Activated T-helper 9 cell treated with anti-CD3 and anti-CD28 coated beads, Interleukin-2, amount 50 U/mL, for 16 hours (primary cell): ENCODE data around the gene SV2B.

Experiments used
- DNase-seq: peaks from one replicate; pipeline ENCODE4 v3.0.0-alpha.2; 2020; ENCODE audit warnings: low read depth

The SV2B gene

DNA sequence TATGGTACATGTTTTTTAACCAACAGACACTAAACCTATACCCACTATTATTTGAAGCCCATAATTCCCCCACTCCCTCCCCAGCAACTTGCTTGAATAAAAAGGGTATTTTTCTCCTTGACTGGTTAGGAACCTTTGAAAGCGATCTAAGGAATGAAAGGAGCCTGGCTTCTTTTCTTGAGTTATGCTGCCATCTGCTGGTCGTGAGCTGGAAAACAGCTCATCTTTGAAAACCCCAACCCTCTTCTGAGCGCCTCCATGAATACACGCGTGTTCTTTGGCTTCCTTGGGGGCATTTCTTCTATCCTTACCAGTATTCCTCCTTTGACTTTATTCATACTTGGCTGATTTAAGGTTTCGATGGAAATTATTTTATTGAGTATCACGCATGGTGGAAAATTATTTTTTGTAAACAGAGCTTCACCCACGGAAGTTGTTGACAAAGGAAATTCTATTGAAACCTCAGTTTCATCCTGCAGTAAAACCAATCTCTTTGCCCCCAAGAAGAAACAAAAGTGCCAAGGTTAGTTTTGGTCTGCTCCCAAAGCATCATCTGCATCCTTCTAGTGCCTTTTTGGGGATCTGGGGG is 171.6 kb downstream of the SV2B start:
- peak; percentile 28 for DNase-seq

DNA sequence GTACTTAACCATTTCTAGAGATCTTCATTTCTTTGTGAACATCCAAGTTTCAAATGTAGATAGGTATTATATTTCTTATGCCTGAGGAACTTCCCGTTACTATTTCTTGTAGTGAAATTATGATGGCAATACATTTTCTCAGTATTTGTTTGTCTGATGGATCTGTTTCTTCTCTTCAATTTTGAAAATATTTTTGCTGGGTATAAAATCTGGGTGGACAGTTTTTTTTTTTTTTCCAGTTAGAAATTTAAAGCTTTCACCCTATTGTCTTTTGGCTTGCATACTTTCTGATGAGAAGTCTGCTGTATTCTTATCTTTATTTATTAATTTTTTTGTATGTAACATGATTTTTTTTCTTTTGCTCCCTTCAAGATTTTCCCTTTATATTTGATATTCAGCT is 175.8 kb downstream of the SV2B start:
- no peak for DNase-seq

- no peak for DNase-seq
Measured at GRCh38 chr15:91278951-91279350, 178.9 kb downstream of the SV2B start.

GRCh38 chr15:91279486-91279885 is 179.4 kb downstream of the SV2B start:
- no peak for DNase-seq

DNA sequence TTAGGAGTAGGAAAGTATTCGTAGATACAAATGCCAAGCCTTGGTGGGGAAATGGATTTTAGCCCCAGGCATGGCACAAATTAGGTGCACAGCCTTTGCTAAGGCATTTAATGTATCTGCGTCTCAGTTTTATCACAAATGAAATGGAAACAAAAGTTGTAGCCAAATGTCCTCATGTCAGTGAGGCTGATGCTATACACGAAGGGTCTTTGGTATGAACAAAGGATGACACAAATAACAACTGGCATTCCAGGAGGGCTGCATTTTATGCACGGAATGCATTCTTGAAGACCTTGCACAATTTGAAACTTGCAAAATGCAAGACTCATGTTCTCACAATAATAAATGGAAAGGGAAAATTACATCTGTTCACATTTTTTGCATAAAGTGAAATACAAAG is 181.9 kb downstream of the SV2B start:
- DNase-seq = no peak

- no peak for DNase-seq
Measured at GRCh38 chr15:91282486-91282885, 182.4 kb downstream of the SV2B start.

DNA sequence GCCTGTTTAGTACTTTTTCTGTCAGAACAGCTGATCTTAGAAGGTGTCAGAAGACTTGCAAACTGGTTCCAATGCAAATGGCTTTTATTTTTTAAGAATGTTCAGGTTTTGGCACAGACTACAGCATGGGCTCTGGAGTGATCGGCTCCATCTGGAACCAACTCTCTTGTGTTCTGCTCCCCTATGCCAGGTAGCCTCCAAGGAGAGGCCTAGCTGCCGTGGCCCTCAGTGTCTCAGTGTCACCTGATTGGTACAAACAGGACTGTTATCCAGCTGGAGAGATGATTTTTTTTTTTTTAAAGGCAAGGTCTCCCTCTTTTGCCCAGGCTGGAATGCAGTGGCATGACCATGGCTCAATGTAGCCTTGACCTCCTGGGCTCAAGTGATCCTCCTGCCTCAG is 183.1 kb downstream of the SV2B start:
- DNase-seq = no peak

- no peak for DNase-seq
Measured at GRCh38 chr15:91284758-91285466, 184.9 kb downstream of the SV2B start.

GRCh38 chr15:91289324-91289723 is 189.3 kb downstream of the SV2B start:
- DNase-seq = no peak

DNA sequence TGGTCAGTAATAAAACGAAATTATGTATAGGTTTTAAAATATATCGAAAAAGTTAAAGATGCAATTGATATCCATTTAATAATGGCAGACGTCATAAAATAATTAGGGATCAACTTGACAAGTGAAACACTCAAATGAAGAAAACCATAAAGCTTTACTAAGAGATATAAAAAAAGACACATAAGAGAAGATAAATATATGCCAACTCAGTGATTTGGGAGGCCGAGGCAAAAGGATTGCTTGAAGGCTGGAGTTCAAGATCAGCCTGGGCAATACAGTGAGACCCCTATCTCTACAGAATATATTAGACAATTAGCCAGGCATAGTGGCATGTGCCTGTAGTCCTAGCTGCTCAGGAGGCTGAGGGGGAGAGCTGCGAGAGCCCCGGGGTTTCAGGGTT is 190.5 kb downstream of the SV2B start:
- no peak for DNase-seq

DNA sequence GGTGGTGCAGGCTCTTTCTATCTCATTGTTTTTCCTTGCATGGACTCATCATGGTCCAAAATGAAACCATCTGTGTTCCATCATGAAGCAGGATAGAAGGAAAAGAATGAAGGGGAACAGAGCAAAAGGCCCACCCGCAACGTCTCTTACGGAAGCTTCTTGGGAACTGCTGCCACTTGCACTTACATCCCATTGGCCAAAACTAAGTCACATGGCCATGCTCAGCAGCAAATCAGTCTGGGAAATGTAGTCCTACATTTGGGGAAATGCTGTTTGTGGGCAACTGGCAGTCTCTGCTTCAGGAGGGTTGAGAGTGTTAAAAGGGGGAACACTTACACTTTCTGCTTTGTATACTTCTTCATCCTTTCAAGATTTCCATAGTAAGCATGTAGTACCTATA is 191.6 kb downstream of the SV2B start:
- no peak for DNase-seq

DNA sequence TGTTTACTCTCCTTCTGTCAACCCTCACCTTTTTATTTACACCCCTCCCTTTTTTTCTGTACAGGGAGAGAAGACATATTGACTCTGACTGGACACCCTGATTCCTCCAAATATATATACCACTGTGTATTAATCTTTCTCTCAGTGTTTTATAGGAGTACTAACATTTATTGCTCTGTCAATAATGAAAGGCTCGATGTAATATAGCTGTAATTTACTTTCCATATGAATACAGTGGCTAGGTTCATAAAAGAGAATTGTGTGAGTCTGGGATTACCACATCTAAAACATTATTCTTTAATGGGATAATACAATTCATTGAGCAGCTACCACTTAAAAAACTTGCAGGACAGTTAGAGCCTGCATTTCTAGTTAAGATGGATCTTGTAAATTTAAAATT is 194.3 kb downstream of the SV2B start:
- DNase-seq = no peak

DNA sequence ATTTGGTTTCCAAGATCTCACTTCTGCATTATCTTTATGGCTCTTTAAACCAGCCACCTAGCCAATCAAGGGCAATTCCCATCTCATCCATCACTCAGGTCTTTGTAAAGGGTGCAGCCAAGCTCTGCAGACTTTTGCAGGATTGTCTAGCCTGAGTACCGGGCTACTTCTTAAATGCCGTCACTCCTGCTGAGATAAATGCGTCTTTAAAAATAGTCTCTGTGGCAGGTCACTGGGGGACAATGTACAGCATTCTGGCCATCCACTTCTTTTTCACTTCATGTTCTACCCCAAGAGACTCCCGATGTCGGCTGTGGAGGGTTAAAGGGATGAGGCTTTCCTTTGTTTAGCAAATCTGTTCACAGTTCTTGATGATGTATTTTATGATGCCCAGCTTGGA is 194.7 kb downstream of the SV2B start:
- DNase-seq = no peak

GRCh38 chr15:91298101-91298500 is 198.0 kb downstream of the SV2B start:
- no peak for DNase-seq

DNA sequence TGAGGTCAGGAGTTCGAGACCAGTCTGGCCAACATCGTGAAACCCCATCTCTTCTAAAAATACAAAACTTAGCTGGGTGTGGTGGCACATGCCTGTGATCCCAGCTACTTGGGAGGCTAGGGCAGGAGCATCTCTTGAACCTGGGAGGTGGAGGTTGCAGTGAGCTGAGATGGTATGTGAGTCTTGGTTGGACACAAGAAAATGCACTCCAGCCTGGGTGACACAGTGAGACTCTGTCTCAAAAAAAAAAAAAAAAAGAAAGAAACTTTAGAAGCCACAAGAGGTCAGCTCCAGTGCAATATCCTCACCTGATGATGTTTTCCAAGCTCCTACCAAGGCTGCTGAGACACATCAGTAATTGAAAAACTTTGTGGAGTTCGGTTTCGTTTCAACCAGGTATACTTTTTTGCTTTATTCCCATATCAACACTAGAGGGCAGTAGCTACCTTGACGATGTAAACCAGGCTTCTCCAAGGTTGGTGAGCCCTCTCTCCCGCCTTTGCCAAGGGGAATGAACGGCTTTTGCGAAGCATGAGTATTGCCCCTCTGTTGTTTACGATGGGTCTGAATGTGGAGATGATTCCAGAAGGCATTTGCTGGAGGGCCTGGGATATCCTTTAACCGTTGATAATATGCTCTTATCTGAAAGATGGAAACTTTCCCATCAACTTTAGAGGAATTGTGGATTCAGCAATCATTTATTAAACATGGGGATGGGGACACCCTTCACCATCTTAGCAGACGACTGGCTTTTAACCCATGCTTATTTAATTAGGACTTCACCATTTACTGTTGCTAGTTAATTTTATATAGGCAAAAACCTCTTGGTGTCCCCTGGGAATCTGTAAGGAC is 202.8 kb downstream of the SV2B start:
- DNase-seq = no peak

DNA sequence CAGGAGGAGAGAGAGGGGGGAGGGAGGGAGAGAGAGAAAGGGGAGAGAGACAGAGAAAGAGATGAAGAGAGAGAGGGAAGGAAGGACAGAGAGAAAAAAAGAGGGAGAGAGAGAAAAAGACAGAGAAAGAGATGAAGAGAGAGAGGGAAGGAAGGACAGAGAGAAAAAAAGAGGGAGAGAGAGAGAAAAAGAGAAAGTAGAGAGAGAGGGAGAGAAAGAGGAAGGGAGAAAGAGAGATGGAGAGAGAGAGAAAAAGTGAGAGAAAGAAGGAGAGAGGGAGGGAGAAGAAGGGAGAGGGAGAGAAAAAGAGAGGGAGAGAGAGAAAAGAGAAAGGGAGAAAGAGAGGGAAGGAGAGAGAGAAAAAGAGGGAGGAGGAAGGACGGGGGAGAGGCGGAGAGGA is 204.2 kb downstream of the SV2B start:
- DNase-seq = no peak

DNA sequence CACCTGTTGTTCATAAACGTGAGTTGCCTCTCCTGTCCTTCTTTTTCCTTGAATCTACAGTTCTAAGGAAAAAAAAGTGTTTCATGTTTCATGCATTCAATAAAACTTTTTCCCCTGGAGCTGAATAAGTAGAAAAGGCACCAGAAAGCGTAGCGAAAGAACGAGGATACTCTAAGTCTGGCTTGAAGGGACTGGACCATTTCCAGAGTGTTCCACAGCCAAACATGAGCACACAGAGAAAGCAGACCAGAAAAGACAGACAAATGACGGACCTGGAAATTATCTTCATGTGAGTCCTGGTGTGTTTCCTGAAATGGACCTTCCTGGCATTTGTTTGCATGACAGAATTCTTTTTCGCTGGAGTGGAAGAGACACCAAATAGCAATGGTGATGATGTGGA is 204.7 kb downstream of the SV2B start:
- no peak for DNase-seq

DNA sequence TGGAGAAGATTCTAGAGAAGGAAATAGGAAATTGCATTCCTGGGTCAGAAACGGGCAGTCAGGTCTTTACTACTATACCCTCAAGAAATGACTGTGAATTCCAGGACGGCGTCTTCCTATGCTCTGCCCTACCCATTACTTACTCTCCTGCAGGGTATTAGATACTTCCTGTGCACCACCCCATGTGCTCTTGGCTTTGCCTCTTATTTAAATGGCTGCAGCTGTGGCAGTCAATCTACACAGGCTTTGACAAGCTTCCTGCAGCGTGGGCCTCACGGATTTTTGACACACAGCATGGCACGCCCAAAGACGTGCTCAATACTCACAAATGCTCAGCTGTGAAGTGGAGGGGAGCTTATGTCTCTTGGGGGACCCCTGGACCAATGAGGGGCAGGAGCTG is 206.1 kb downstream of the SV2B start:
- no peak for DNase-seq

DNA sequence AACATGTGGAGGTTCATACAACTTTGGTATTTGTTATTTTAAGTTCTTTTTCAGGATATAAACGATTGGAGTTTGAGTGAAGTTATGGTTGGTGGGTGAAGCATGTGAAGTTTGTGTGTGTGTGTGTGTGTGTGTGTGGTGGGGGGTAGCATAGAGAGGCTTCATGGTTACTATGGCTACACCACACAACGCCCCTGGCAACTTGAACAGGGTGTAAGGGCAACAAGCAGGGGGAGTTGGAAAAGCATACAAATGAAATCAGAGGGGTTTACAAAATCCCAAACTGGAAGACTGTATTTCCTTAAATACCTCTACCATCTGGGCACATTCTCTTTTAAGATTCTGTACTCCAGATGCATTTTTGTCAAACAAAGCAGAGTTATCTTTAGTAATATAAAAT is 207.5 kb downstream of the SV2B start:
- no peak for DNase-seq

- DNase-seq = no peak
Measured at GRCh38 chr15:91308199-91308598, 208.1 kb downstream of the SV2B start.

- no peak for DNase-seq
Measured at GRCh38 chr15:91308855-91309254, 208.8 kb downstream of the SV2B start.

GRCh38 chr15:91311986-91312385 is 211.9 kb downstream of the SV2B start:
- DNase-seq = no peak

- DNase-seq = no peak
Measured at GRCh38 chr15:91316126-91316525, 216.1 kb downstream of the SV2B start.
